HAP-1 (cell line): ENCODE results near the gene CSPG5.

Experiments
- DNase-seq, 2 experiments: peaks; one replicate each; pipeline ENCODE4 v3.0.0-alpha.2; 2016 to 2020; ENCODE audit warnings: low spot score in 2 of 2
- H3K27me3 ChIP-seq: fragments of 250-450 bp; sonication (Bioruptor Pico); 2 replicates; pipeline ENCODE4 v1.5.1; 2020; ENCODE audit warnings: low read depth, mild to moderate bottlenecking, moderate library complexity
- H3K36me3 ChIP-seq: fragments of 250-450 bp; sonication (Bioruptor Pico); replicated peaks from 2 replicates; pipeline ENCODE4 v1.5.1; 2020; ENCODE audit warnings: mild to moderate bottlenecking
- H3K4me1 ChIP-seq: fragments of 250-450 bp; sonication (Bioruptor Pico); 2 replicates; pipeline ENCODE4 v1.5.1; 2020; ENCODE audit warnings: mild to moderate bottlenecking
- H3K4me3 ChIP-seq: fragments of 250-450 bp; sonication (Bioruptor Pico); 2 replicates; pipeline ENCODE4 v1.5.1; 2020; ENCODE audit warnings: mild to moderate bottlenecking, moderate library complexity
- H3K9me3 ChIP-seq: fragments of 250-450 bp; sonication (Bioruptor Pico); 2 replicates; pipeline ENCODE4 v1.5.1; 2020; ENCODE audit warnings: mild to moderate bottlenecking, moderate library complexity
- in situ Hi-C: fragments of 300-500 bp; cut with MboI; formaldehyde crosslinking; loops from 3 replicates; pipeline ENCODE4 v1.14.3; 2020; ENCODE audit warnings: low sequenced_read_pairs, inconsistent platforms, mixed read lengths

CSPG5 gene

GRCh38 chr3:47578119-47578632 is 489 bp downstream of the CSPG5 start:
- Histone ChIP-seq H3K4me3 (peak overlapping the region; percentile 35), H3K27me3 (peaks cover 8% of the 10 kb centered on the region; the same call in 1 of the 2 replicates), H3K9me3 (no peaks in the 10 kb centered on the region), H3K4me1 (peaks cover 5% of the 10 kb centered on the region; the same call in 1 of the 2 replicates), H3K36me3 (no peaks in the 10 kb centered on the region)
- in situ Hi-C loops: no loop called here
- DNase-seq: peak; percentile 54 to 82

- peaks cover 8% of the 10 kb centered on the region; the same call in 1 of the 2 replicates for H3K27me3 ChIP-seq
- DNase-seq: no peak
- in situ Hi-C loops: no loop called here
- H3K4me1 ChIP-seq: peaks cover 5% of the 10 kb centered on the region; the same call in 1 of the 2 replicates
- peak overlapping the region; percentile 35 for H3K4me3 ChIP-seq
- no peaks in the 10 kb centered on the region for H3K9me3 ChIP-seq
- no peaks in the 10 kb centered on the region for H3K36me3 ChIP-seq
These were observed 1.0 kb downstream of the CSPG5 start for GRCh38 chr3:47577583-47578118.

GRCh38 chr3:47573190-47574172 is 5.2 kb downstream of the CSPG5 start:
- in situ Hi-C loops: no loop called here
- H3K27me3 ChIP-seq: no peaks in the 10 kb centered on the region
- peaks cover 5% of the 10 kb centered on the region; the same call in 1 of the 2 replicates for H3K4me1 ChIP-seq
- H3K4me3 ChIP-seq: no peak overlapping the region
- H3K36me3 ChIP-seq: no peaks in the 10 kb centered on the region
- H3K9me3 ChIP-seq: no peaks in the 10 kb centered on the region
- DNase-seq: no peak

GRCh38 chr3:47571391-47572175 is 7.1 kb downstream of the CSPG5 start:
- H3K4me3 ChIP-seq: no peak overlapping the region
- no peaks in the 10 kb centered on the region for H3K27me3 ChIP-seq
- no peaks in the 10 kb centered on the region for H3K9me3 ChIP-seq
- in situ Hi-C loops: no loop called here
- no peaks in the 10 kb centered on the region for H3K36me3 ChIP-seq
- H3K4me1 ChIP-seq: no peaks in the 10 kb centered on the region
- no peak for DNase-seq

GRCh38 chr3:47568901-47569300 is 9.8 kb downstream of the CSPG5 start:
- DNase-seq: no peak
- Histone ChIP-seq H3K9me3 (no peaks in the 10 kb centered on the region), H3K4me3 (no peak overlapping the region), H3K27me3 (no peaks in the 10 kb centered on the region), H3K4me1 (no peaks in the 10 kb centered on the region), H3K36me3 (no peaks in the 10 kb centered on the region)
- in situ Hi-C loops: no loop called here

GRCh38 chr3:47567149-47567548 is 11.5 kb downstream of the CSPG5 start:
- no peaks in the 10 kb centered on the region for H3K9me3 ChIP-seq
- no peaks in the 10 kb centered on the region for H3K36me3 ChIP-seq
- H3K4me3 ChIP-seq: no peak overlapping the region
- in situ Hi-C loops: no loop called here
- no peak for DNase-seq
- H3K4me1 ChIP-seq: no peaks in the 10 kb centered on the region
- H3K27me3 ChIP-seq: no peaks in the 10 kb centered on the region

GRCh38 chr3:47566667-47567066 is 12.0 kb downstream of the CSPG5 start:
- no peak overlapping the region for H3K4me3 ChIP-seq
- no peaks in the 10 kb centered on the region for H3K4me1 ChIP-seq
- no peaks in the 10 kb centered on the region for H3K9me3 ChIP-seq
- no peaks in the 10 kb centered on the region for H3K27me3 ChIP-seq
- no peaks in the 10 kb centered on the region for H3K36me3 ChIP-seq
- no peak for DNase-seq
- in situ Hi-C loops: no loop called here

- H3K4me1 ChIP-seq: no peaks in the 10 kb centered on the region
- H3K9me3 ChIP-seq: no peaks in the 10 kb centered on the region
- H3K27me3 ChIP-seq: no peaks in the 10 kb centered on the region
- H3K4me3 ChIP-seq: no peak overlapping the region
- in situ Hi-C loops: no loop called here
- H3K36me3 ChIP-seq: no peaks in the 10 kb centered on the region
- no peak for DNase-seq
These were observed 12.7 kb downstream of the CSPG5 start for GRCh38 chr3:47565734-47566550.

- Histone ChIP-seq H3K27me3 (no peaks in the 10 kb centered on the region), H3K36me3 (no peaks in the 10 kb centered on the region), H3K4me3 (no peak overlapping the region), H3K4me1 (no peaks in the 10 kb centered on the region), H3K9me3 (no peaks in the 10 kb centered on the region)
- in situ Hi-C loops: no loop called here
- DNase-seq: no peak
These were observed 22.3 kb downstream of the CSPG5 start for GRCh38 chr3:47556351-47556750.

- no peaks in the 10 kb centered on the region for H3K4me1 ChIP-seq
- H3K4me3 ChIP-seq: no peak overlapping the region
- in situ Hi-C loops: no loop called here
- no peaks in the 10 kb centered on the region for H3K27me3 ChIP-seq
- H3K9me3 ChIP-seq: no peaks in the 10 kb centered on the region
- no peak for DNase-seq
- H3K36me3 ChIP-seq: no peaks in the 10 kb centered on the region
These were observed 24.3 kb downstream of the CSPG5 start for GRCh38 chr3:47554335-47554734.

- Histone ChIP-seq H3K27me3 (no peaks in the 10 kb centered on the region), H3K9me3 (no peaks in the 10 kb centered on the region), H3K4me3 (no peak overlapping the region), H3K36me3 (no peaks in the 10 kb centered on the region), H3K4me1 (no peaks in the 10 kb centered on the region)
- in situ Hi-C loops: no loop called here
- no peak for DNase-seq
These were observed 25.3 kb downstream of the CSPG5 start for GRCh38 chr3:47553407-47553806.

GRCh38 chr3:47542471-47543173 is 36.0 kb downstream of the CSPG5 start:
- in situ Hi-C loops: no loop called here

More at GRCh38 chr3:47542471-47543173, 36.0 kb downstream of the CSPG5 start:
- no peaks in the 10 kb centered on the region for H3K4me1 ChIP-seq
- H3K27me3 ChIP-seq: peaks cover 5% of the 10 kb centered on the region
- H3K4me3 ChIP-seq: no peak overlapping the region
- DNase-seq: no peak
- no peaks in the 10 kb centered on the region for H3K9me3 ChIP-seq
- no peaks in the 10 kb centered on the region for H3K36me3 ChIP-seq
